Ishikawa (cell line): ENCODE data around the gene PPOX.

Source experiments
- CEBPB ChIP-seq: IDR thresholded peaks from 2 replicates; pipeline ENCODE4 v1.6.1; 2012
- CREB1 ChIP-seq: IDR thresholded peaks from 2 replicates; pipeline ENCODE4 v1.6.1; 2012; ENCODE audit warnings: low read depth
- EGR1 ChIP-seq: IDR thresholded peaks from 2 replicates; pipeline ENCODE4 v1.6.1; 2012
- EP300 ChIP-seq: IDR thresholded peaks from 2 replicates; pipeline ENCODE4 v1.6.1; 2012; ENCODE audit warnings: borderline replicate concordance
- FOXM1 ChIP-seq: IDR thresholded peaks from 2 replicates; pipeline ENCODE4 v1.6.1; 2012; ENCODE audit warnings: low read depth, borderline replicate concordance
- NFIC ChIP-seq: IDR thresholded peaks from 2 replicates; pipeline ENCODE4 v1.6.1; 2012
- RAD21 ChIP-seq: IDR thresholded peaks from 2 replicates; pipeline ENCODE4 v1.6.1; 2012; ENCODE audit warnings: low read depth
- REST ChIP-seq: IDR thresholded peaks from 2 replicates; pipeline ENCODE4 v1.6.1; 2012; ENCODE audit warnings: low read depth, mild to moderate bottlenecking
- TAF1 ChIP-seq: IDR thresholded peaks from 2 replicates; pipeline ENCODE4 v1.6.1; 2012; ENCODE audit warnings: low read depth, mild to moderate bottlenecking
- TCF12 ChIP-seq: IDR thresholded peaks from 2 replicates; pipeline ENCODE4 v1.6.1; 2012; ENCODE audit warnings: low read depth
- TEAD4 ChIP-seq: IDR thresholded peaks from 2 replicates; pipeline ENCODE4 v1.6.1; 2012
- USF1 ChIP-seq: IDR thresholded peaks from 2 replicates; pipeline ENCODE4 v1.6.1; 2012
- YY1 ChIP-seq: IDR thresholded peaks from 2 replicates; pipeline ENCODE4 v1.6.1; 2012; ENCODE audit warnings: low read depth
- ZBTB7A ChIP-seq: IDR thresholded peaks from 2 replicates; pipeline ENCODE4 v1.6.1; 2012; ENCODE audit warnings: low read depth
- TF ChIP-seq, protein P1 (sequence below): IDR thresholded peaks from 2 replicates; pipeline ENCODE4 v1.6.1; 2012

PPOX gene

DNA sequence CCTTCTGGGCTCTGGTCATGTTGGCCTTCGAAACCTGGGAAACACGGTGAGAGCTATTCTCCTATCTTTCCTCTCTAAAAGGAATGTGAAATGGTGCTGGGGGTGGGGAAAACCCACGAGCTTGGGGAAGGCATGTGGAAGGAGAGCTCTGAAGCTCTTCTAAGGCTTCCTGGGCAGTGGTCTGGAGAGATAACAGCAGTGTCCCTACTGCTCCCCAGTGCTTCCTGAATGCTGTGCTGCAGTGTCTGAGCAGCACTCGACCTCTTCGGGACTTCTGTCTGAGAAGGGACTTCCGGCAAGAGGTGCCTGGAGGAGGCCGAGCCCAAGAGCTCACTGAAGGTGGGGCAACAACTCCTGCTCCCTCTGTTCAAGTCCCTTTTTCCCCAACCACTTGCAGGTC is 4.2 kb upstream of the PPOX start:
- TF ChIP-seq, protein P1, sequence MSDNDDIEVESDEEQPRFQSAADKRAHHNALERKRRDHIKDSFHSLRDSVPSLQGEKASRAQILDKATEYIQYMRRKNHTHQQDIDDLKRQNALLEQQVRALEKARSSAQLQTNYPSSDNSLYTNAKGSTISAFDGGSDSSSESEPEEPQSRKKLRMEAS, result no peak
- TF ChIP-seq CREB1 (no peak), TCF12 (no peak), TAF1 (no peak), TEAD4 (no peak), ZBTB7A (no peak), YY1 (no peak), NFIC (no peak), FOXM1 (no peak), REST (no peak), EP300 (no peak), CEBPB (no peak), EGR1 (no peak)

GRCh38 chr1:161162806-161163205 is 3.4 kb upstream of the PPOX start:
- TF ChIP-seq TAF1 (no peak), REST (no peak), EP300 (no peak), TCF12 (no peak), NFIC (no peak), YY1 (no peak), RAD21 (no peak), CREB1 (no peak)

GRCh38 chr1:161163793-161164192 is 2.4 kb upstream of the PPOX start:
- TF ChIP-seq NFIC (no peak), TEAD4 (no peak), YY1 (no peak), EGR1 (no peak), CREB1 (no peak), EP300 (no peak)

GRCh38 chr1:161164901-161165610 is 1.2 kb upstream of the PPOX start:
- TF ChIP-seq CREB1 (no peak), EP300 (no peak), EGR1 (no peak), TAF1 (no peak), USF1 (no peak), TEAD4 (no peak), ZBTB7A (no peak), YY1 (no peak), RAD21 (no peak), TCF12 (no peak)
- TF ChIP-seq, protein P1, result no peak

GRCh38 chr1:161166669-161167548 is 683 bp downstream of the PPOX start:
- TF ChIP-seq REST (no peak), CEBPB (no peak), TAF1 (no peak), ZBTB7A (0 out of 2 replicates have a peak, but pooled peaks have one; percentile 14), TEAD4 (no peak)
